Right lobe of liver (tissue), 6 donors: Measurements from ENCODE around the gene BAIAP2L2. TPM values are rescaled to one million over a fixed set of nuclear protein-coding genes. Genes with fewer than 3 reads are reported as not detected.

Experiments used
- ATAC-seq, 4 donors: fragments of 200-7000 bp; cut with Tn5 transposase; one replicate each; pipeline ENCODE4 v1.9.1; 2020; ENCODE audit warnings: mild to moderate bottlenecking in 4 of 4, moderate library complexity in 4 of 4
- DNase-seq, 3 donors: peaks; one replicate each; pipeline ENCODE4 v3.0.0-alpha.2; 2020
- H3K27ac ChIP-seq, 3 donors: fragments of 200-600 bp; one replicate each; pipeline ENCODE4 v1.8.0; 2022
- H3K27me3 ChIP-seq, 2 donors: fragments of 200-600 bp; one replicate each; pipeline ENCODE4 v1.8.0; 2022
- H3K36me3 ChIP-seq, 4 donors: fragments of 200-600 bp; sonication (generic) in 1 of 4; one replicate each; pipeline versions ENCODE4 v1.5.1 to v1.8.0; 2017 to 2022; ENCODE audit warnings: control low read depth in 1 of 4
- H3K4me1 ChIP-seq, 4 donors: fragments of 200-600 bp; sonication (generic) in 1 of 4; one replicate each; pipeline versions ENCODE4 v1.5.1 to v1.8.0; 2017 to 2022; ENCODE audit warnings: control low read depth in 1 of 4
- H3K4me3 ChIP-seq, 3 donors: fragments of 200-600 bp; one replicate each; pipeline ENCODE4 v1.8.0; 2022
- H3K9me3 ChIP-seq, 4 donors: fragments of 200-600 bp; sonication (generic) in 1 of 4; one replicate each; pipeline versions ENCODE4 v1.5.1 to v1.8.0; 2017 to 2022; ENCODE audit warnings: control low read depth in 1 of 4
- CTCF ChIP-seq, 4 donors: fragments of 200-600 bp in 3 of 4; fragments of 450-650 bp in 1 of 4; IDR thresholded peaks; one replicate each; pipeline versions ENCODE4 v1.5.1 to v1.8.0; 2016 to 2022; ENCODE audit warnings: antibody characterized with exemption in 4 of 4, mild to moderate bottlenecking in 2 of 4
- POLR2A ChIP-seq: fragments of 450-650 bp; IDR thresholded peaks from one replicate; pipeline ENCODE4 v1.6.1; 2017; ENCODE audit warnings: antibody characterized with exemption, mild to moderate bottlenecking
- WGBS: methylation state at CpG from one replicate; pipeline ENCODE4 v1.1.6; 2018; ENCODE audit warnings: low coverage, low lambda C conversion rate; ENCODE audit not compliant: insufficient coverage; ENCODE audit errors: missing lambda C conversion rate; 5-methylcytosine and 5-hydroxymethylcytosine counted together
- intact Hi-C, 2 donors: fragments of 100-400 bp; cut with DNase I; formaldehyde crosslinking; loops; one replicate each; pipeline versions ENCODE4 v1.11.2 to v1.14.1; 2022
- total RNA-seq, 6 experiments: library from RNA; depleted of rRNA in 2 of 6; stranded (reverse); fragments of >200 nt in 2 of 6; fragmentation: NEBNext Ultra II Directional in 3 of 6; extraction: Animal tissue kit (Norgen Biotek cat#: 25700) in 3 of 6; gene quantifications; one replicate each; pipeline versions ENCODE4 v1.1.0 to v1.2.4, GENCODE V29; 2016 to 2023
- donor health status: DM: no; HTN: yes; CAD: no.
- donor health status: DM: no; HTN: no; CAD: no.
- donor health status: DM: no; HTN: no; CAD: no.
- donor health status: DM: no; HTN: yes; CAD: no.
- donor health status: DM: no; HTN: yes; CAD: no.

BAIAP2L2 gene
- total RNA-seq, 6 experiments from 2014 or later, result 0.79 to 5.0 (median 1.4) TPM

GRCh38 chr22:38088629-38089473 lies 21.6 kb downstream of the BAIAP2L2 start:
- no peaks in the 10 kb centered on the region for H3K27me3 ChIP-seq
- DNase-seq (peak in 1 of 3 donors; percentile 50), ATAC-seq (no peak)
- H3K4me3 ChIP-seq, result no peak overlapping the region
- H3K36me3 ChIP-seq, result no peaks in the 10 kb centered on the region
- 20% methylated on average over 1 of the region's 85 CpGs for WGBS
- no peaks in the 10 kb centered on the region for H3K4me1 ChIP-seq
- intact Hi-C loops, result no loop called here
- no peak overlapping the region for H3K27ac ChIP-seq
- no peaks in the 10 kb centered on the region for H3K9me3 ChIP-seq
- TF ChIP-seq CTCF (IDR thresholded peaks at IDR 0.05), result no peak
- no peak for TF ChIP-seq POLR2A

DNA sequence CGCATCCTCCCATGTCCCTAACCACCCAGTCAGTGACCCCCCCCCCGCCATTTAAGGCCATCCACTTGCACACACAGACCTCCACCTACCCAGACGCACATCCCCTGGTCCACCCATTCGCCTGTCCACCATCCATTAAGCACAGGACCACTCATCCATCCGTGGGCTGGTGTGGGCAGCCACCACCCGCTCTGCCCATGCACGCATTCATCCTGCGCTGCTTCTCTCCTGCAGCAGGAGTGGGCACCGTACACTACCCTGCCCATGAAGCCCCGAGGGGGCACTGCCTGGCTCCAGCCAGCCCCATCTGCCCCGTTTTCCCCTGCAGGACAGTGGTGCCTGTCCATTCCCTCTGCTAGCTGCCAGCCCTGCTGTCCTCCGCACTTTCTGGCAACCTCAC lies 22.6 kb downstream of the BAIAP2L2 start:
- H3K27me3 ChIP-seq, result no peaks in the 10 kb centered on the region
- intact Hi-C loops, result no loop called here
- no peaks in the 10 kb centered on the region for H3K4me1 ChIP-seq
- no peaks in the 10 kb centered on the region for H3K9me3 ChIP-seq
- H3K27ac ChIP-seq, result no peak overlapping the region
- H3K36me3 ChIP-seq, result no peaks in the 10 kb centered on the region
- ATAC-seq, result no peak
- no peak overlapping the region for H3K4me3 ChIP-seq
- TF ChIP-seq POLR2A (no peak), CTCF (IDR thresholded peaks at IDR 0.05) (no peak)
- DNase-seq, result peak in 1 of 3 donors; percentile 42
- WGBS, result 86% methylated on average over 8 of the region's 12 CpGs

DNA sequence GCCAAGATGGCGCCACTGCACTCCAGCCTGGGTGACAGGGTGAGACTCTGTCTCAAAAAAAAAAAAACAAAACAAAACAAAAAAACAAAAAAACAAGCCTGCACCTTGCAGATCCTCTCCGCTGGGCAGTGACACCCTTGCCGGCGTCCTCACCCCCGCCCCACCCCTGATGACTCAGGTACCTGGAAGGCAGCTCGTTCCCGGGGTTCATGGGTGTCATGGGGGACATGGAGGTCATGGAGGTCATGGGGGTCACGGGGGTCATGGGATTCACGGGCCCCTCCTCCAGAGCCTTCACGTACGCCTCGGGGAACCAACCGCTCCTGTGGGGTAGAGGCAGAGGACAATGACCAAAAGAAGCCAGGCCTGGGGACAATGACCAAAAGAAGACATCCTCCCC lies 23.5 kb downstream of the BAIAP2L2 start:
- Histone ChIP-seq H3K9me3 (no peaks in the 10 kb centered on the region), H3K4me1 (no peaks in the 10 kb centered on the region), H3K36me3 (no peaks in the 10 kb centered on the region), H3K4me3 (no peak overlapping the region), H3K27ac (no peak overlapping the region), H3K27me3 (no peaks in the 10 kb centered on the region)
- TF ChIP-seq CTCF (IDR thresholded peaks at IDR 0.05) (no peak), POLR2A (no peak)
- 95% methylated on average over 4 of the region's 13 CpGs for WGBS
- DNase-seq (peak in 2 of 3 donors; percentile 11 to 49), ATAC-seq (no peak)
- intact Hi-C loops, result no loop called here

DNA sequence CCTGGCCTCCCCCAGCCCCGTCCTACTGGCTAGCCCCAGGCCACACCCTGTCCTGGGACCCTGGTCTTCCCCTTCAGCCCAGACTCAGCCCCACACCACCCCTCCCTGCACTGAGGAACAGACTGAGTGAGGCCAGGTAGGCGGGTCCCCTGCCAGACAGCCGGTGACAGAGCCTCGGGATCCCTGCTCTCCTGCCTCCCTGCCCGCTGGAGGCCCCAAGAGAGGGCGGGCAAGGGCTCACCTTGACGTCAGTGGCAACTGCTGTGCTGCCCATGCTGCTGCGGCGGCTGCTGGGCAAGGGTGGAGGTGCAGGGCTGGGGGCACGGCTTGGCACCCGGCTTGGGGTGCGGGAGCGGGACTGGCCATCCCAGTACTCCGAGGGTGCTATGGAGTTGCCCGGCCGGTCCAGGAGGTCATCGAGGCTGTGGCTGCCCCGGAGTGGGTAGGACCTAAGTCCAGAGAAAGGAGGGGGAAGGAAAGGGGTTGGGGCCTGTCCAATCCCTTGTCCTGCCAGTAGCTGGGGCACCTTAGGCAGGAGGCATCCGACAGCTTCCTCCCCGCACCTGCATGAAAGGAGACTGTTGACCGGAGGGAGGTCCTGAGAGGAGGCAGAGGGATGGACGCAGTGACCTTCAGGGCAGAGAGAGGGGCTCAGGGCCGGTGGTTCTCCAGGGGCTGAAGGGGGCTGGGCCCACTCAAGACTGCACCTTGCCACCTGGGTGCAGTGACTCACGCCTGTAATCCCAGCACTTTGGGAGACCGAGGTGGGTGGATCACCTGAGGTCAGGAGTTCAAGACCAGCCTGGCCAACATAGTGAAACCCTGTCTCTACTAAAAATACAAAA lies 24.3 kb downstream of the BAIAP2L2 start:
- no peaks in the 10 kb centered on the region for H3K4me1 ChIP-seq
- H3K27ac ChIP-seq, result no peak overlapping the region
- no peaks in the 10 kb centered on the region for H3K36me3 ChIP-seq
- ATAC-seq (no peak), DNase-seq (peak in 2 of 3 donors; percentile 16 to 43)
- H3K27me3 ChIP-seq, result no peaks in the 10 kb centered on the region
- no CpG with 5 or more reads among the region's 25 CpGs for WGBS
- TF ChIP-seq CTCF (IDR thresholded peaks at IDR 0.05) (no peak), POLR2A (no peak)
- H3K4me3 ChIP-seq, result no peak overlapping the region
- intact Hi-C loops, result no loop called here
- H3K9me3 ChIP-seq, result no peaks in the 10 kb centered on the region
